Panc1 (cell line): ENCODE results near the gene SNHG17.

Experiments used
- CTCF ChIP-seq: fragments of 450-650 bp; IDR thresholded peaks from 2 replicates; pipeline ENCODE4 v1.5.1; 2017; ENCODE audit warnings: mild to moderate bottlenecking
- POLR2AphosphoS5 ChIP-seq: IDR thresholded peaks from 2 replicates; pipeline ENCODE4 v1.6.1; 2012; ENCODE audit warnings: mild to moderate bottlenecking, low read depth, low read length, moderate library complexity
- REST ChIP-seq, 2 experiments: IDR thresholded peaks; 2 replicates each; pipeline ENCODE4 v1.6.1; 2011 to 2012; ENCODE audit warnings: low read depth in 2 of 2, control low read depth in 1 of 2, low read length in 1 of 2, mild to moderate bottlenecking in 1 of 2, moderate library complexity in 1 of 2; ENCODE audit not compliant: insufficient read depth in 1 of 2

- TF ChIP-seq CTCF = no peak
- no peak for TF ChIP-seq POLR2AphosphoS5
- TF ChIP-seq REST (IDR thresholded peaks at IDR 0.05; ENCODE audit: insufficient read depth in 1 of 2, low read depth in 2 of 2, low read length in 1 of 2) = no peak
Measured at GRCh38 chr20:38395165-38395564, 40.0 kb downstream of the SNHG17 start.
